G401.6 (cell line): ENCODE results near the gene ZNF8.
"Not testable (repeated sequence)": the region's sequence is repeated elsewhere in the genome, so short reads cannot be mapped to it uniquely, and the experiment has no call there.

Experiments used
- FAIRE-seq: peaks from 2 replicates; lab custom pipeline; 2012; peaks lifted over from hg19 to GRCh38; lab: Jason Lieb, UNC

ZNF8 gene

GRCh38 chr19:58300620-58301019 lies 21.9 kb downstream of the ZNF8 start:
- FAIRE-seq = no peak

- FAIRE-seq = no peak
Measured at GRCh38 chr19:58304255-58304654, 25.5 kb downstream of the ZNF8 start.

DNA sequence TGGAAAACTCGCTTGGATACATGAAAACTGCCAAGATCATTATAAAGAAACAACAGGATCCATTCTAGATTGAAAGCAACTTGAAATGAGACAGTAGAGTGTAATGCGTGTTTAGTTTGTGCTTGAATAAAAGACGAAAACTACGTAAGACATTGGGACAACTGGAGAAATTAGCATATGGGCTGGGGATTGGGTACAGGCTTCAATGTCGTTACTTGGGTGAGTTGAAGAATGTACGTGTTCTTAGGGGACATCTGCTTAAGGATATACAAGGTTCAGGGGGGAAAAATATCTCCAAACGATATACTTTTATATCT lies 26.0 kb downstream of the ZNF8 start:
- no peak for FAIRE-seq

DNA sequence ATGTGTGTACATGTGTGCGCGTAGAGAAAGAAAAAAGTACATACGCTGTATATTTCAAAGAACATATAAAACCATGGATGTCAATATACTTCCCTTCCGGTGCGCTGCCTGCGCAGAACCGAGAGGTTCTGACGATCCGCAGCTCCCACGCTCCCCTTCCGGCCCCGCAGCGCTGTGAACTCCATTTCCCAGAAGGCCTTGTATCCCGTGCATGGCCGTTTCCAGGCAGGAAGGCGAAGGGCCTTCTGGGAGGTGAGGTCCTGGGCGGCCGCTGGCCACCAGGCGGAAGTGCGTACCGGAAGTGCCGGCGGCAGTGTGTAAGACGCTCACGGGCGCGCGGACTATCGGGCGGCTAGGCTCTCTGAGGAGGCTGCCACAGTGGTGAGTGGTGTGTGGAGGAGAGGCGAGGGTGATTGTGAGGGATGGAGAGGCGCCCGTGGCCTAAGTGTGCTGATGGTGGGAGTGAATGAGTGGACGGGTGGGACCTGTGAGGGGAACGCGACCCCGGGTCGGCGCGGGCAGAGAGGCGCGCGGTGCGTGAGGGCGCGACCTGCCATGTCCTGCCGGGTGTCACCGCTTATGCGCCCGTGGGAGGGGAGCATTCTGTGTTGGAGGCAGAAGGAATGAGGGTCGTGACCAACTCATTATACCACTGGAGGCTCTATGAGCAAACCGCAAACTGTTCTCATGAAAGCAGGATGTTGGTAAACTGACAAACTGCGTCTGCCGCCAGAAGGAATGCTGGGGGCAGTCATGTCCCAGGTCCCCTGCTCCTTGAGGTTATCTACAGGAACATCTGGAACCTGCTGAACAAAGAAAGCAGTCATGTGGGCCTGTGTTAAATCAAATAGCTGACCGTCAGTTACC lies 26.5 kb downstream of the ZNF8 start, which contains the start of gene ERVK3-1:
ERVK3-1 (plus strand) TSS at position 313 of the 867 bp plus-strand sequence. CDS start 6,792 bp downstream, outside the sequence.
- peak; percentile 96 for FAIRE-seq

DNA sequence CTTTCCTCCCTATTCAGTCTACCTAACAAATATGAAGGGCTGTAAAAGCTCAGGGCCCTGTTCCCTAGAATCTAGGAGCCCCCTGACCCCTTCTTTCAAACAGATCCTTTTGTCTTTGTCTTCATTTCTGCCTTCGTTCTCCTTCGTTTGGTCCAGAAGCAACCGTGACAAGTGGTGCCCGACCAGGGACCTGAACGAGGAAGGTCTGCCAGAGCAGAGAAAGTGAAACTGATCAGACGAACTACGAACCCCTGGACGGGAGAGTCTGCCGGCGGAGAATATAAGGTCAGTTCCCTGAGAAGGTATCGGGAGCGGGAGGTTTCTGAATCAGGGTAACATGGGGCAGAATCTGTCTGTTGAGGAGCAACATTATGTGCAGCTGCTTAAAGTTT lies 27.2 kb downstream of the ZNF8 start:
- no peak for FAIRE-seq

DNA sequence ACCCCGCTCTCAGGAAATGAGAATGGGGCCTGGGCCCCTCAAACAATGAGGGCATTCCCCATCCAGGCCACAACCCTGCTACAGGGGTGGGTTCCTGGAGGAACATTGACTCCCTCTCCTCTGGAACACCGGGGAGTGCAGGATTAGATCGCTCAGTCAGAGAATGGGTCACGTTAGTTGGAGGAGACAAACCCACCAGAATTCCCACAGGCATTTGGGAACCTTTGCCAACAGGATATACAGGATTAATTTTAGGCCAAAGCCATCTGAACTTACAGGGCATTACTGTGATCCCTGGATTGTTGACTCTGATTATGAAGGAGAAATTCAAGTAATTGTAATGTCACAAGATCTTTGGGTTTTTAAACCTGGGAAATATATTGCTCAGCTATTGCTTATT lies 29.0 kb downstream of the ZNF8 start:
- FAIRE-seq = no peak

DNA sequence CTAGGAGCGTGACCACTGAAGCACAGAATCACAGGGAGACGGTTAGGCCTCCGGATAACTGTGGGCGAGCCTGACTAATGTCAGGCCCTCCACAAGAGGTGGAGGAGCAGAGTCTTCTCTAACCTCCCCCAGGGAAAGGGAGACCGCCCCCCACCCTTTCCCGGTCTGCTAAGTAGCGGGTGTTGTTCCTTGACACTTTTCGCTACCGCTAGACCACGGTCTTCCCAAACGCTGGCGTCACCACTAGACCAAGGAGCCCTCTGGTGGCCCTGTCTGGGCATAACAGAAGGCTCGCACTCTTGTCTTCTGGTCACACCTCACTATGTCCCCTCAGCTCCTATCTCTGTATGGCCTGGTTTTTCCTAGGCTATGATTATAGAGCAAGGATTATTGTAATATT lies 31.9 kb downstream of the ZNF8 start:
- FAIRE-seq = not testable (repeated sequence)

- FAIRE-seq = no peak
Measured at GRCh38 chr19:58311345-58311865, 32.6 kb downstream of the ZNF8 start.

DNA sequence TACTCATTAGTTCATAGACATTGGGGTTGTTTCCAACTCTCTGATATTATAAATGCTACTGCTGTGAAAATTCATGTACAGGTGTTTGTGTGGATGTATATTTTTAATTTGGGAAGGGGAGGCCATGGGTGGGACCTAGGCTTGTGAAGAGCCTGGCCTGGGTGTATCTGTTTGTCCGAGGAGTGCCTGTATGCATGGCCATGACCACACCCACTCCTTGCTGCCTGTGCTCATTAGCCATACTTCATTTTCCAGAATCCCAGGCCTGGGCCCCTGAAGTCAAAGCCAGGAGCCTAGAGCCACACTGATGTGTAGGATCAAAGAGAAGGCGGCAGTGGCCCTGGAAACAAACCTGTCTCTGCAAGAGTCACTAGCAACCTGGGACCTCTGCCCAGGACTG lies 36.8 kb downstream of the ZNF8 start:
- FAIRE-seq = no peak

GRCh38 chr19:58317476-58318072 lies 38.8 kb downstream of the ZNF8 start:
- FAIRE-seq = no peak

DNA sequence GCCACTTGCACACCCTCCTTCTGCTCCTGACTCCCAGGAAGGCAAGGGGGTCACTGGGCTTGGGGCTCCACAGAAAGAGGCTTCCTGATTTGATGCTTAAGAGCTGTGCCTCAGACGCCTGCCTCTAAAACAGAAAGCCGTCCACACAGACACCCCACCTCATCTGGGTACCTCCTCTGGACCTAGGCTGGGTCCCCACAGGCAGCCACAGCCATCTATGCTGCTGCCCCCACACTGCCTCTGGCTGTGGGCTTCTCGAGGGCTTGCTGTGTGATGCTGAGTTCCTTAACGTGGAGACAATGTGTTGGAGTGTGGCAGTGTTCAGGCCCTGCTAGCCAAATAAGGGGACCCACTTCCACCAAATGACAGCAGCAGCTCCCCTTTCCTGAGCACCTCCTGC lies 39.5 kb downstream of the ZNF8 start:
- no peak for FAIRE-seq

DNA sequence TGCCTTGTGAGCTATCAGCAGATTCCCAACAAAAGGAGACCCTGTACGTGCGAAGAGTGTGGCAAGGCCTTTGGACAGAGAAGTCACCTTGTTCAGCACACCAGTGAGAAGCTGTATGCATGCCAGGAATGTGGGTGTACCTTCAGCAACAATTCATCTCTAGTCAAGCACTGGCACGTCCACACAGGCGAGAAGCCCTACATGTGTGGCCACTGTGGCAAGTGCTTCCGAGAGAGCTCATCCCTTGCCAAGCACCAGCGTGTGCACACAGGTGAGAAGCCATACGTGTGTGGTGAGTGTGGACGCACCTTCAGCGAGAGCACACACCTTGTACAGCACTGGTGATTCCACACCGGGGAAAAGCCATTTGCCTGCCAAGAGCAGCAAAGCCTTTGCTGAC lies 40.5 kb downstream of the ZNF8 start:
- FAIRE-seq = no peak

- FAIRE-seq = no peak
Measured at GRCh38 chr19:58325311-58326022, 46.7 kb downstream of the ZNF8 start.

DNA sequence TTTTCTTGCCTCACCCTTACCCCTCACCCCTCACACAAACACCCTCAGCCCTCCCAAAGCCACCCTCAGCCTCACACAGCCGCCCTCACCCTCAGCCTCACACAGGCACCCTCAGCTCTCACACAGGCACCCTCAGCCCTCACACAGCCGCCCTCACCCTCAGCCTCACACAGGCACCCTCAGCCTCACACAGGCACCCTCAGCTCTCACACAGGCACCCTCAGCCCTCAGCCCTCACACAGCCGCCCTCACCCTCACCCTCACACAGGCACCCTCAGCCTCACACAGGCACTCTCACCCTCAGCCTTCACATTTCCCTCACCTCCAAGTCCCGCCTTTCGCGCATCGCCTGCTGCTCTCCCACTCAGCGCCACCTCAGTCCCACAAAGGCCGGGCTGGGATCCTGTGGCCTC lies 47.8 kb downstream of the ZNF8 start:
- no peak for FAIRE-seq

GRCh38 chr19:58326914-58327726 lies 48.4 kb downstream of the ZNF8 start, which contains the start of gene ZSCAN22:
Gene ZSCAN22 (plus strand): TSS chr19:58326994. CDS start chr19:58334803, 7,809 bp downstream.
- peak; percentile 11 for FAIRE-seq

GRCh38 chr19:58328999-58329398 lies 50.2 kb downstream of the ZNF8 start:
- no peak for FAIRE-seq

DNA sequence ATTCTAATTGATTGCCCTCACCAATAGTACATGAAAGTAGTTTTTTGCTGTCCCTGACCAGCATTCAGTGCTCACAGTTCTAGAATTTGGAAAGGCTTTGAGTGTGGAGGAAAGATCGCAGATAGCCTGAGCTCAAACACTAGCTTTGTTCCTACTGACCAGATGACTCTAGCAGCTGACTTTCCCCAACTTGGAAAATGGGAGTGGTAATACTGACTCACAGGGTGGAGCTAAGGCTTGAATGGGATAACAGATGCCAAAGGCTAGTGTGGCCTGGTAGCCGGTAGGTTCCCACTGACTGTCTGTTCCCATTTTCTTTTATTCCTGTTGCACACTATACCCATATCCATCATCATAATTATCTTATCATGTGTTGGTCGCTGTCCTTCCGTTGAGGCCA lies 51.7 kb downstream of the ZNF8 start:
- no peak for FAIRE-seq

- FAIRE-seq = no peak
Measured at GRCh38 chr19:58332697-58333096, 53.9 kb downstream of the ZNF8 start.

DNA sequence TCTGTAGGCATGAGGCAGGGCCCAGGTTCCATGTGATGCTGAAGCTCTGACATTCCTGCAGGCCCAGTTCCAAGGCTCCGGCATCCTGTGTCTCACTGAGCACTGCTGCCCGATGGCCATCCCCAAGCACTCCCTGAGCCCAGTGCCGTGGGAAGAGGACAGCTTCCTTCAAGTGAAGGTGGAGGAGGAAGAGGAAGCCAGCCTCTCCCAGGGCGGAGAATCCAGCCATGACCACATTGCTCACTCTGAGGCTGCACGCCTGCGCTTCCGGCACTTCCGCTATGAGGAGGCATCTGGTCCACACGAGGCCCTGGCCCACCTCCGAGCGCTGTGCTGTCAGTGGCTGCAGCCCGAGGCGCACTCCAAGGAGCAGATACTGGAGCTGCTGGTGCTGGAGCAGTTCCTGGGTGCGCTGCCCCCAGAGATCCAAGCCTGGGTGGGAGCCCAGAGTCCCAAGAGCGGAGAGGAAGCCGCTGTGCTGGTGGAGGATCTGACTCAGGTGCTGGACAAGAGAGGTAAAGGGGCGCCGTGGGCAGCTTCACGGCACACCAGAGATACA lies 56.0 kb downstream of the ZNF8 start:
- no peak for FAIRE-seq

GRCh38 chr19:58335630-58336029 lies 56.9 kb downstream of the ZNF8 start:
- FAIRE-seq = no peak

- no peak for FAIRE-seq
Measured at GRCh38 chr19:58336216-58336615, 57.5 kb downstream of the ZNF8 start.

- FAIRE-seq = no peak
Measured at GRCh38 chr19:58336820-58337219, 58.1 kb downstream of the ZNF8 start.
